Activated CD8-positive, alpha-beta T cell treated with anti-CD3 and anti-CD28 coated beads for 36 hours (primary cell): Measurements from ENCODE around the gene BMP10. TPM values are rescaled to one million over a fixed set of nuclear protein-coding genes. Genes with fewer than 3 reads are reported as not detected.

Source experiments
- ATAC-seq: fragments of 200-7000 bp; cut with Tn5 transposase; one replicate; pipeline ENCODE4 v1.10.0; 2021; ENCODE audit warnings: mild to moderate bottlenecking, moderate library complexity
- CTCF ChIA-PET: fragments of 350-600 bp; sonication (Branson Sonifier 250); formaldehyde crosslinking; loops from one replicate; lab custom pipeline; 2021; ENCODE audit warnings: antibody characterized with exemption; lab: Charles Lee
- POLR2A ChIA-PET: fragments of 350-600 bp; sonication (Branson Sonifier 250); formaldehyde crosslinking; loops from one replicate; lab custom pipeline; 2021; ENCODE audit warnings: antibody characterized with exemption; lab: Charles Lee
- DNase-seq: peaks from one replicate; pipeline ENCODE4 v3.0.0-alpha.2; 2020
- H3K27ac Mint-ChIP-seq: one replicate; pipeline ENCODE4 v1.8.0; 2021; ENCODE audit warnings: mild to moderate bottlenecking, mixed read lengths
- H3K27me3 Mint-ChIP-seq: one replicate; pipeline ENCODE4 v1.8.0; 2021; ENCODE audit warnings: mixed read lengths
- H3K36me3 Mint-ChIP-seq: one replicate; pipeline ENCODE4 v1.8.0; 2021; ENCODE audit warnings: low read depth, mixed read lengths
- H3K4me1 Mint-ChIP-seq: one replicate; pipeline ENCODE4 v1.8.0; 2021; ENCODE audit warnings: low read depth, mixed read lengths
- H3K4me3 Mint-ChIP-seq: one replicate; pipeline ENCODE4 v1.8.0; 2021; ENCODE audit warnings: mild to moderate bottlenecking, moderate library complexity, mixed read lengths
- H3K9me3 Mint-ChIP-seq: one replicate; pipeline ENCODE4 v1.8.0; 2021; ENCODE audit warnings: mixed read lengths
- CTCF ChIP-seq: fragments of 200-600 bp; IDR thresholded peaks from one replicate; pipeline ENCODE4 v1.8.0; 2022; ENCODE audit warnings: antibody characterized with exemption, mild to moderate bottlenecking
- intact Hi-C: fragments of 100-400 bp; cut with micrococcal nuclease; formaldehyde crosslinking; loops from one replicate; pipeline ENCODE4 v1.10.0; 2022
- total RNA-seq, 2 experiments: library from RNA; stranded (reverse); gene quantifications; one replicate each; pipeline ENCODE4 v1.2.3, GENCODE V29; 2021

Gene BMP10
- total RNA-seq, 2 experiments from 2014 or later: not detected

GRCh38 chr2:68822207-68822872, 48.9 kb downstream of the BMP10 start:
- Mint-ChIP-seq H3K4me3 (no peak overlapping the region), H3K27me3 (no peaks in the 10 kb centered on the region), H3K4me1 (peaks cover 18% of the 10 kb centered on the region), H3K27ac (peak overlapping the region; percentile 40), H3K36me3 (peaks cover 66% of the 10 kb centered on the region), H3K9me3 (no peaks in the 10 kb centered on the region)
- no peak for ATAC-seq
- ChIA-PET CTCF (interaction anchor here (0.9 to 2.7 kb wide), 6 partner anchors 11 to 113 kb away, joined by 3 to 9 read pairs (median 6); no protein-coding TSS in a partner anchor), POLR2A (no interaction called here)
- DNase-seq: no peak
- TF ChIP-seq CTCF: no peak
- intact Hi-C loops: no loop called here

- H3K4me3 Mint-ChIP-seq: no peak overlapping the region
- POLR2A ChIA-PET: interaction anchor here (1.3 kb wide), 1 partner anchor 49 kb away, joined by 3 read pairs; no protein-coding TSS in a partner anchor
Observed at GRCh38 chr2:68819556-68819955, 51.6 kb downstream of the BMP10 start.

GRCh38 chr2:68817306-68817705, 53.9 kb downstream of the BMP10 start:
- ATAC-seq (no peak), DNase-seq (no peak)
- Mint-ChIP-seq H3K27ac (peak overlapping the region; percentile 80), H3K9me3 (no peaks in the 10 kb centered on the region), H3K27me3 (no peaks in the 10 kb centered on the region), H3K4me1 (peaks cover 5% of the 10 kb centered on the region), H3K4me3 (no peak overlapping the region), H3K36me3 (peaks cover 63% of the 10 kb centered on the region)
- TF ChIP-seq CTCF: no peak
- ChIA-PET POLR2A (no interaction called here), CTCF (interaction anchor here (1.2 to 2.2 kb wide), 3 partner anchors 38 to 108 kb away, joined by 3 to 6 read pairs (median 5); no protein-coding TSS in a partner anchor)
- intact Hi-C loops: no loop called here

More at GRCh38 chr2:68819556-68819955, 51.6 kb downstream of the BMP10 start:
- H3K9me3 Mint-ChIP-seq: no peaks in the 10 kb centered on the region
- no peaks in the 10 kb centered on the region for H3K27me3 Mint-ChIP-seq
- ATAC-seq: no peak
- peaks cover 65% of the 10 kb centered on the region for H3K36me3 Mint-ChIP-seq
- no peak for DNase-seq
- CTCF ChIA-PET: no interaction called here
- no peak for TF ChIP-seq CTCF
- peaks cover 9% of the 10 kb centered on the region for H3K4me1 Mint-ChIP-seq
- peak overlapping the region; percentile 66 for H3K27ac Mint-ChIP-seq
- intact Hi-C loops: no loop called here

Other genes starting within 250 kb of the BMP10 start
- gene PROKR1, start 227.8 kb downstream of the BMP10 start, total RNA-seq: not detected
- gene ARHGAP25, start 136.6 kb downstream of the BMP10 start, total RNA-seq: 10 to 100 TPM; 59.3 to 61.5 TPM
- not detected for gene GKN2, start 81.5 kb upstream of the BMP10 start, total RNA-seq
- not detected for gene GKN1, start 103.2 kb upstream of the BMP10 start, total RNA-seq
- under 1 TPM; 0.05 to 0.09 TPM for gene ANTXR1, start 141.8 kb upstream of the BMP10 start, total RNA-seq